Activated CD4-positive, alpha-beta T cell treated with anti-CD3 and anti-CD28 coated beads for 48 hours (primary cell): Measurements from ENCODE around the gene LYST.
"Not testable (repeated sequence)": the region's sequence is repeated elsewhere in the genome, so short reads cannot be mapped to it uniquely, and the experiment has no call there.

Experiments used
- DNase-seq: peaks from one replicate; pipeline ENCODE4 v3.0.0-alpha.2; 2020

Gene LYST

DNA sequence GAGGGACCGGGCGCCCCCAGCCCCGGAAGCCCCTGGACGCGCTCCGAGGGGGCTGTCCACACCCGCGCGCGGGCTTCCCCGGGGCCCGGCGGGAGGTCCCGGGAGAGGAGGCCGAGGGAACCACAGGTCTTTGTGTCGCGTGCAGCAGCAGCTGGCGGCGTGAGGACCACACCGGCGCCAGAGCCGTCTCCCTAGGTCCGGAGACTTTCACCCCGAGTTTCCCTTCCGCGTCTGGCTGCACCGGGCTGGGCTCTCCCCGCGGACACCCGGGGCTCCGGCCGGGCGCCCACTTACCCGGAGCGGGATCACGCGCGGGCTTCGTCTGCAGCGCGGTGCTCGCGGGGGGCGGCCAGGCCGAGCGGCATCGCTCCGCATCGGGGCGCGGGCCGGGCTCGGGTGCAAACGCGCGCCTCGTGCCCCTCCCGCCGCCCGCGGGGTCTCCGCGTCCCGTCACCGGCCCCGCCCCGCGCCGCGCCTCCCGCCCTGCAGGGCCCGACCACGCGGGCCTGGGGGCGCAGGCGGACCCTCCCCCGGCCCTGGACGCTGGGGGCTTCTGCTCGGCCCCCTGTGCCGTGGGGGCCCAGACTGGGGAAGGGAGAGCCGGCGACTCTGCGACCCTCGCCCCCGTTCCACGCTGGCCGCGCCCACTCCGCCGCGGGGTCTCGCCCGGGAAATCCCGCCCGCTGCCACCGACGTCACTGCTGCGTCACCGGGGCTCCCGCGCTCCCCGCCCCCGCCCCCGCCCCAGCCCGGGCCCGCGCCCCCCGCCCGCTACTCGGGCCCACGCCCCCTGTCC is 217.1 kb downstream of the LYST start, which contains the start of gene GNG4:
TSS of gene GNG4 (minus strand) at position 417 of the 796 bp plus-strand sequence. CDS start 65,946 bp downstream, outside the sequence.
- DNase-seq = peak; percentile 27

DNA sequence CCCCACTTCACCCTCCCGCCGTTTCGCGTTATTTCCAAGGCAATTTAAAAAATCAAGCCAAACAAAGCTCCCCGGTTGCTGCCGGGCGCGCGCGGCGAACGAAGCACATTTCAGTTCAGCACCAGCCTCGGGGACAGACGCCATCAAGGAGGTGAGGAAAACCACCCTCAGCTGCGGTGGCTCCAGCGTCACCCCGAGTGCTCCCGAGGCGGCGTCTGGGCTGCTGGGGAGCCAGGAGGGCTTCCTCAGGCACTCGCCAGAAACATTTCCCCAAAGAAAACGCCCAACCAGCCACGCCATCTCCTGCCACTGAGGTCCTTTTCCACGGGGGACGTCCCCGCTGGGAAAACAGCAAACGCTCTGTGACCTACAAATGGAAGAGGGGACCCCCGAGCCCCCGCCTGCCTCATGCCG is 217.7 kb downstream of the LYST start:
- DNase-seq = peak; percentile 72

- DNase-seq = peak; percentile 14
Measured at GRCh38 chr1:235648407-235648907, 218.2 kb downstream of the LYST start.

GRCh38 chr1:235647537-235647936 is 219.2 kb downstream of the LYST start:
- not testable (repeated sequence) for DNase-seq

- DNase-seq = no peak
Measured at GRCh38 chr1:235646463-235646862, 220.2 kb downstream of the LYST start.

GRCh38 chr1:235644693-235645305 is 221.9 kb downstream of the LYST start:
- no peak for DNase-seq

- no peak for DNase-seq
Measured at GRCh38 chr1:235643837-235644692, 222.6 kb downstream of the LYST start.

DNA sequence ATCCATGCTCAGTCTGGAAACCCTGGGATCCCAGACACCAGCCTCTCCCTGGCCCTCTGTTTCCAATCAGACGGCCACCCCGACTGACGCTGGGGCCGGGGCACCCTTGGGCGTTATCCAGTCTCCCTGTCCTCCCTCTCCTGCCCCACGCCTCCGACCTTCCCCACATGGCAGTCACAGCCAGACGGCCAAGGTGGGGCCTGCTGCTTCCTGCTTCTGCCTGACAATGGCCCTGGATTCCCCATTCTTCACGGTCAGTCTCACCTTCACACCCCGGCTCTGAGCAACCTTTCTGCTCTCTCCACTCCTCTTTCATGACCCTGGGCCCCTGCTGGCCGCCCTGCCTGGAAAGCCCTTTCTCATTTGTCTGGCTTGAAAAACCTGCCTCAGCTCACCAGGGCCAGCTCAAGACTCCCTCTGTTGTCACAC is 223.7 kb downstream of the LYST start:
- DNase-seq = no peak

GRCh38 chr1:235642011-235642942 is 224.4 kb downstream of the LYST start:
- DNase-seq = peak; percentile 68

DNA sequence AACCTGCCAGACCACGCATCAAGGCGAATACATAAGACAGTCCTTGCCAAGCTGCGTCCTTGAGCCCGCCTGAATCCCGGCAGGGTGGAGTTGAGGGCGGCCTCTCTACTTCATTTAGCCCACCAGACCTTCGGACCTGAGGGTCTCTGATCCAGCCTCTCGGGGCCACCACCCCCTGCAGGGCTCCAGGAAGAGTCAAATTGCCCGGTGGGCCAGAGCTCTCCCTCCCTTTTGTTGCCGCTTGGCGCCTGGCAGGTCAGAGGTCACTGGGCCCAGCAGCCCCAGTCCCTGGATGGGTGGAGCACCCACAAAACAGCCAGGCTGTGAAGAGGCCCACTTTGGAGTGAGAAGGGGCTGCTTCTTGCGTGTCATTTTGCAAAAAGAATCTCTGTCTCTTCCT is 226.1 kb downstream of the LYST start:
- no peak for DNase-seq

DNA sequence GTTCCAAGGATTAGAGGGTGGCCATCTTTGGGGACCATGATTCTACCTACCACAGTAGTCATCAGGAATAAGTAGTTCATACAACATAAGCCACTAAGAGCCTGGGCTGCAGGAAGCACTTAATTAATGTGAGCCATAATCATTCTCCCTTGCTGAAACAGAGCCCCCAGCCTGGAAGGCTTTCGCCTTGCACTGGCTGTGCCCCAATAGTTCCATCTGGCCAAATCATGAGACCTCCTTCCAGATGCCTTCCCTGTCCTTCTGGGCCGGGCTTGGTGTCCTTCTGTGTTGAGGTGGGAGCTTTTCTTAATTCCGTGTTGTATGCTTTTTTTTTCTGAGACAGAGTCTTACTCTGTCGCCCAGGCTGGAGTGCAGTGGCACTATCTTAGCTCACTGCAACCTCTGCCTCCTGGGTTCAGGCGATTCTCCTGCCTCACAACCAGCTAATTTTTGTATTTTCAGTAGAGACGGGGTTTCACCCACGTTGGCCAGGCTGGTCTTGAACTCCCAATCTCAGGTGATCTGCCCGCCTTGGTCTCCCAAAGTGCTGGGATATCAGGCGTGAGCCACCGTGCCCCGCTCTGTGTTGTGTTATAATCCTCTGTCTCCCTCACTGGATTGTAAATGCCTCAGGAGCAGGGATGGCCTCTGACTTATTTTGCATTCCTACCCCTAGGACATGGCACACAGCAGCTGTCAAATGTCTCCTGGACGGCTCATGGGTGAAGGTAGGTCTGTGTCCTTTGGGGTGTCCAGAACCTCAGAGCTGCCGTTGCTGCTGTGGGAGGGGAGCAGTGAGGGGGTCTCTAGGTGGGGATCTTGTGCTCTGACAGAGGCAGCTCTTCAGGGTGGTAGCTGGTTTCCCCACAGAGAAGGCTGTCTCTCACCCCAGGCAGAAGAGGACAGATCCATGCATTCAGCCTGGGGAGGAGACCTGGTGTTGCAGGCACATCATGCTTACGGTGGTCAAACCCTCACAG is 227.2 kb downstream of the LYST start:
- DNase-seq = no peak

DNA sequence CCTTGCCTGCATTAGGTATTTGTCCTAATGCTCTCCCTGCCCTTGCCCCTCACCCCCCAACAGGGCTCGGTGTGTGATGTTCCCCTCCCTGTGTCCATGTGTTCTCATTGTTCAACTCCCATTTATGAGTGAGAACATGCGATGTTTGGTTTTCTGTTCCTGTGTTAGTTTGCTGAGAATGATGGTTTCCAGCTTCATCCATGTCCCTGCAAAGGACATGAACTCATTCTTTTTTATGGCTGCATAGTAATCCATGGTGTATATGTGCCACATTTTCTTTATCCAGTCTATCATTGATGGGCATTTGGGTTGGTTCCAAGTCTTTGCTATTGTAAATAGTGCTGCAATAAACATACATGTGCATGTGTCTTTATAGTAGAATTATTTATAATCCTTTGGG is 228.1 kb downstream of the LYST start:
- DNase-seq = not testable (repeated sequence)

GRCh38 chr1:235637756-235638534 is 228.8 kb downstream of the LYST start:
- no peak for DNase-seq

GRCh38 chr1:235635938-235636662 is 230.6 kb downstream of the LYST start:
- DNase-seq = no peak

- DNase-seq = no peak
Measured at GRCh38 chr1:235632506-235633401, 234.0 kb downstream of the LYST start.

DNA sequence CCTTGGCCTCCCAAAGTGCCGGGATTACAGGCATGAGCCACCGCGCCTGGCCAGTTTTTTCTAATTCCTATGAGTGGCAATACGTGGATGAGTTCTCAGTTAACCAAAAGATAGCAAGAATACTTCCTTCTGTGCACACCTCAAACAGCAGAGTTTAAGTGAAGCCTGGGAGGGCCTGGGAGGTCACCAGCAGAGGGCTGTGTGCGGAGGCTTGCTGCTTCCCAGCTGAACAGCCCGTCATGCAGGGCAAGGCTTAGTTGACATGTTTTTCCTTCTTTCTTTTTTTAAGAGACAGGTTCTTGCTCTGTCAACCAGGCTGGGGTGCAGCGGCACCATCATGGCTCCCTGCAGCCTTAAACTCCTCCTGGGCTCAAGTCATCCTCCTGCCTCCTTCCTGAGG is 234.9 kb downstream of the LYST start:
- DNase-seq = no peak

- no peak for DNase-seq
Measured at GRCh38 chr1:235628316-235629005, 238.2 kb downstream of the LYST start.
